Testis (tissue), 2 donors: ENCODE data around the gene PLCB1.

Experiments
- POLR2A ChIP-seq: fragments of 450-650 bp; IDR thresholded peaks from one replicate; pipeline ENCODE4 v1.6.1; 2017; ENCODE audit warnings: antibody characterized with exemption, mild to moderate bottlenecking, moderate library complexity
- TF ChIP-seq, protein P1 (sequence below), 3 experiments: fragments of 450-650 bp in 2 of 3; fragments of 200-600 bp in 1 of 3; sonication (generic) in 1 of 3; IDR thresholded peaks; one replicate each; pipeline ENCODE4 v1.5.1; 2016 to 2019; ENCODE audit warnings: antibody characterized with exemption in 3 of 3, mild to moderate bottlenecking in 2 of 3, moderate library complexity in 1 of 3

- TF ChIP-seq POLR2A = no peak
- TF ChIP-seq, protein P1, sequence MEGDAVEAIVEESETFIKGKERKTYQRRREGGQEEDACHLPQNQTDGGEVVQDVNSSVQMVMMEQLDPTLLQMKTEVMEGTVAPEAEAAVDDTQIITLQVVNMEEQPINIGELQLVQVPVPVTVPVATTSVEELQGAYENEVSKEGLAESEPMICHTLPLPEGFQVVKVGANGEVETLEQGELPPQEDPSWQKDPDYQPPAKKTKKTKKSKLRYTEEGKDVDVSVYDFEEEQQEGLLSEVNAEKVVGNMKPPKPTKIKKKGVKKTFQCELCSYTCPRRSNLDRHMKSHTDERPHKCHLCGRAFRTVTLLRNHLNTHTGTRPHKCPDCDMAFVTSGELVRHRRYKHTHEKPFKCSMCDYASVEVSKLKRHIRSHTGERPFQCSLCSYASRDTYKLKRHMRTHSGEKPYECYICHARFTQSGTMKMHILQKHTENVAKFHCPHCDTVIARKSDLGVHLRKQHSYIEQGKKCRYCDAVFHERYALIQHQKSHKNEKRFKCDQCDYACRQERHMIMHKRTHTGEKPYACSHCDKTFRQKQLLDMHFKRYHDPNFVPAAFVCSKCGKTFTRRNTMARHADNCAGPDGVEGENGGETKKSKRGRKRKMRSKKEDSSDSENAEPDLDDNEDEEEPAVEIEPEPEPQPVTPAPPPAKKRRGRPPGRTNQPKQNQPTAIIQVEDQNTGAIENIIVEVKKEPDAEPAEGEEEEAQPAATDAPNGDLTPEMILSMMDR (IDR thresholded peaks at IDR 0.05) = peak; percentile 66 to 74 (median 67)
Measured at GRCh38 chr20:8722277-8722928, 590.3 kb downstream of the PLCB1 start.
